T-helper 2 cell treated with Interferon-gamma antibody and Interleukin-4, amounts not matched to agents 100 ng/mL and 5 ng/mL, for 36 hours (primary cell): Measurements from ENCODE around the gene RBKS. TPM values are rescaled to one million over a fixed set of nuclear protein-coding genes. Genes with fewer than 3 reads are reported as not detected.

Source experiments
- intact Hi-C: fragments of 100-400 bp; cut with micrococcal nuclease; formaldehyde crosslinking; loops from one replicate; pipeline ENCODE4 v1.15.1; 2023
- total RNA-seq: library from RNA; stranded (reverse); gene quantifications from 2 replicates; pipeline ENCODE4 v1.2.3, GENCODE V29; 2022

The RBKS gene
- total RNA-seq, 1 donor from 2014 or later: 1.8 TPM

GRCh38 chr2:27803046-27803445 is 87.1 kb downstream of the RBKS start:
- intact Hi-C loops: no loop called here

- intact Hi-C loops: no loop called here
These were observed 87.6 kb downstream of the RBKS start for GRCh38 chr2:27802547-27802946.

GRCh38 chr2:27800856-27801255 is 89.3 kb downstream of the RBKS start:
- intact Hi-C loops: no loop called here

GRCh38 chr2:27799646-27800010 is 90.6 kb downstream of the RBKS start:
- intact Hi-C loops: no loop called here

- intact Hi-C loops: no loop called here
These were observed 91.1 kb downstream of the RBKS start for GRCh38 chr2:27798948-27799645.

GRCh38 chr2:27798486-27798885 is 91.7 kb downstream of the RBKS start:
- intact Hi-C loops: no loop called here

- intact Hi-C loops: no loop called here
These were observed 92.3 kb downstream of the RBKS start for GRCh38 chr2:27797841-27798240.

- intact Hi-C loops: no loop called here
These were observed 93.1 kb downstream of the RBKS start for GRCh38 chr2:27796791-27797765.

GRCh38 chr2:27795868-27796277 is 94.3 kb downstream of the RBKS start:
- intact Hi-C loops: no loop called here

- intact Hi-C loops: no loop called here
These were observed 94.9 kb downstream of the RBKS start for GRCh38 chr2:27795093-27795834.

- intact Hi-C loops: no loop called here
These were observed 97.4 kb downstream of the RBKS start for GRCh38 chr2:27792759-27793158.

- intact Hi-C loops: no loop called here
These were observed 99.4 kb downstream of the RBKS start for GRCh38 chr2:27790796-27791195.

GRCh38 chr2:27782701-27783100 is 107.5 kb downstream of the RBKS start:
- intact Hi-C loops: no loop called here

GRCh38 chr2:27781496-27781895 is 108.7 kb downstream of the RBKS start:
- intact Hi-C loops: no loop called here

- intact Hi-C loops: no loop called here
These were observed 110.7 kb downstream of the RBKS start for GRCh38 chr2:27779417-27780055.

- intact Hi-C loops: no loop called here
These were observed 113.5 kb downstream of the RBKS start for GRCh38 chr2:27776696-27777095.

GRCh38 chr2:27776097-27776496 is 114.1 kb downstream of the RBKS start:
- intact Hi-C loops: no loop called here

- intact Hi-C loops: no loop called here
These were observed 116.2 kb downstream of the RBKS start for GRCh38 chr2:27773959-27774358.

- intact Hi-C loops: no loop called here
These were observed 117.4 kb downstream of the RBKS start for GRCh38 chr2:27772804-27773203.

GRCh38 chr2:27771548-27772335 is 118.4 kb downstream of the RBKS start, which contains the start of gene MRPL33:
Gene MRPL33 (plus strand): TSS chr2:27771719. CDS start chr2:27771778, 59 bp downstream.
- intact Hi-C loops: loop anchor here (1.0 to 2.0 kb wide), 2 partner anchors 119 to 619 kb away; partner anchors contain the start of genes BABAM2 and RBKS
